ENCODE results near the gene ATP13A4. TPM values are rescaled to one million over a fixed set of nuclear protein-coding genes. Genes with fewer than 3 reads are reported as not detected.

The ATP13A4 gene
- total RNA-seq, 5 donors from 2014 or later (not counting 1 experiment from before 2014, with no cell fraction given): 1.7 to 3.5 (median 2.0) TPM

DNA sequence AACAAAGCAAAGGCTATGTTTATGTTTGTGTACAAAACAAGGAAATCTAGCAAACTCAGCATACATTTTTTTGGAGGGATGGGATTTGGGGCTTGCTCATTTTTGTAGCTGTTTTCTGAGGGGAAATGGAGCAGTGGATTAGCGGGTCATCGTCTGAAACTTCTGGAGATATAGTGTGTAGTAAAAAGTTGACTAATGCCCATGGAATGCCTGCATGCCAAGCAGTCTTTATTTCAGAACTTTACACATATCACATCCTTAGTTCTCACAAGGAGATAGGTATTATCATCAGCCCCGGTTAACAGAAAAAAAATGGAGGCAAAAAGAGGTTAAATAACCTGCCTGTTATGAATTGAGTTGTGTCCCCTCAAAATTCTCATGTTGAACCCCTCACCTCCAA, 47.1 kb downstream of the ATP13A4 start:
- no peaks in the 10 kb centered on the region for H3K9me3 ChIP-seq
- POLR2A ChIA-PET: no interaction called here

DNA sequence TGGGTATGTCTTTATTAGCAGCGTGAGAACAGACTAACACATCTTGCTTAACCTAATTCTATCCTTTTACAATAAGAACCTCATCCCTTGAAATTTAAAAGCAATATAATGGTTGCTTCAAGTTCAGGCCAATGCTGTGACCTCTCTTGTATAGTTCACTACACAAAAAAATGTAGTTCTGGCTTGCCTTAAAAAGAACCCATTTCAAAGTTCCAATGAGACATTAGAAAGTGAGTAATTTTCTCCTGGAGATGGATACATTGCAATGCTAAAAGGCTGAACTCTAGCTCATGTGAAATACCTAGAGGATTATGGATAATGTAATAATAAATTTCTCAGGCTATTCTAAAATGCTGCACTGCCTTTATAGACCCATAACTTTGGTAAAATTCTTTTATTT, 47.8 kb downstream of the ATP13A4 start:
- no peaks in the 10 kb centered on the region for H3K4me1 ChIP-seq (ENCODE audit: control insufficient read depth in 1 of 2, extremely low read depth in 1 of 2, insufficient read depth in 2 of 2, low read length in 2 of 2)
- no peaks in the 10 kb centered on the region for H3K9me3 ChIP-seq
- POLR2A ChIA-PET: no interaction called here
- DNase-seq (no peak), ATAC-seq (replicated peaks in 1 of 4) (no peak)
- H3K27me3 Mint-ChIP-seq: no peaks in the 10 kb centered on the region
- H3K36me3 Mint-ChIP-seq: no peaks in the 10 kb centered on the region
- H3K27ac Mint-ChIP-seq: no peak overlapping the region
- H3K4me1 Mint-ChIP-seq: no peaks in the 10 kb centered on the region
- no peaks in the 10 kb centered on the region for H3K27me3 ChIP-seq (replicated peaks in 1 of 2; ENCODE audit: control insufficient read depth in 2 of 2, extremely low read depth in 1 of 2, insufficient read depth in 2 of 2, low read length in 1 of 2)
- no CpG with 5 or more reads among the region's 1 CpG for WGBS (ENCODE audit: insufficient coverage)
- H3K9me3 Mint-ChIP-seq: no peaks in the 10 kb centered on the region
- CTCF ChIA-PET: no interaction called here
- no peak overlapping the region for H3K27ac ChIP-seq (ENCODE audit: low read length)
- H3K4me3 ChIP-seq (ENCODE audit: control insufficient read depth in 1 of 2, extremely low read depth in 1 of 2, low read length in 1 of 2): no peak overlapping the region
- no peaks in the 10 kb centered on the region for H3K36me3 ChIP-seq (ENCODE audit: control insufficient read depth in 2 of 2, extremely low read depth in 1 of 2, insufficient read depth in 1 of 2, low read length in 1 of 2)
- H3K4me3 Mint-ChIP-seq: no peak overlapping the region

More for the DNA sequence above, 47.1 kb downstream of the ATP13A4 start:
- Histone ChIP-seq H3K27ac (ENCODE audit: low read length) (no peak overlapping the region), H3K27me3 (replicated peaks in 1 of 2; ENCODE audit: control insufficient read depth in 2 of 2, extremely low read depth in 1 of 2, insufficient read depth in 2 of 2, low read length in 1 of 2) (no peaks in the 10 kb centered on the region), H3K4me1 (ENCODE audit: control insufficient read depth in 1 of 2, extremely low read depth in 1 of 2, insufficient read depth in 2 of 2, low read length in 2 of 2) (no peaks in the 10 kb centered on the region), H3K4me3 (ENCODE audit: control insufficient read depth in 1 of 2, extremely low read depth in 1 of 2, low read length in 1 of 2) (no peak overlapping the region), H3K36me3 (ENCODE audit: control insufficient read depth in 2 of 2, extremely low read depth in 1 of 2, insufficient read depth in 1 of 2, low read length in 1 of 2) (no peaks in the 10 kb centered on the region)
- H3K9me3 Mint-ChIP-seq: no peaks in the 10 kb centered on the region
- CTCF ChIA-PET: no interaction called here
- DNase-seq (no peak), ATAC-seq (replicated peaks in 1 of 4) (no peak)
- no peaks in the 10 kb centered on the region for H3K4me1 Mint-ChIP-seq
- H3K4me3 Mint-ChIP-seq: no peak overlapping the region
- no peaks in the 10 kb centered on the region for H3K36me3 Mint-ChIP-seq
- no peaks in the 10 kb centered on the region for H3K27me3 Mint-ChIP-seq
- no CpG with 5 or more reads among the region's 3 CpGs for WGBS (ENCODE audit: insufficient coverage)
- no peak overlapping the region for H3K27ac Mint-ChIP-seq

DNA sequence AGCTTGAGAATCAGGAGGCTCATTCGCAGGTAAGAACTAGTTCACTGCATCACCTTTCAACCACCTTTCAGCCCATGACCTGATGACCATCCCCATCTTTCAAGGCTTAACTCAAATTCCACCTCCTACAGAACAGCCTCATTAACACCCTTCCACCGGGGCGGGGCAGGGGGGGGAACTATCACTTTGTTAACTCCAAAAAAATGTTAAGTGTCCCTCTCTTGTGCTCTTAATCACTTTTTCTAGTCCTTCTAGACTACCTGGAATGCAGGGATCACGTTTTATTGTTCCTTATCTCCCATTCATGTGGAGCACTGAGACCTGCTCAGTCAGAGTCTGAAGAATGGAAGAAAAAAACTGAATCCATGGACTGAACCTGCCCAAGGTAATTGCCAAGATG, 51.8 kb downstream of the ATP13A4 start:
- no peak overlapping the region for H3K27ac ChIP-seq (ENCODE audit: low read length)
- no peak overlapping the region for H3K27ac Mint-ChIP-seq

GRCh38 chr3:193499801-193500485, 54.8 kb downstream of the ATP13A4 start:
- no peak overlapping the region for H3K4me3 Mint-ChIP-seq
- no peak overlapping the region for H3K27ac ChIP-seq (ENCODE audit: low read length)

More for the DNA sequence above, 51.8 kb downstream of the ATP13A4 start:
- H3K27me3 Mint-ChIP-seq: no peaks in the 10 kb centered on the region
- no peak overlapping the region for H3K4me3 Mint-ChIP-seq
- ChIA-PET CTCF (no interaction called here), POLR2A (no interaction called here)
- DNase-seq: no peak
- no peak for ATAC-seq (replicated peaks in 1 of 4)
- no peak overlapping the region for H3K4me3 ChIP-seq (ENCODE audit: control insufficient read depth in 1 of 2, extremely low read depth in 1 of 2, low read length in 1 of 2)
- no peaks in the 10 kb centered on the region for H3K36me3 Mint-ChIP-seq
- no peaks in the 10 kb centered on the region for H3K9me3 ChIP-seq
- no peaks in the 10 kb centered on the region for H3K4me1 Mint-ChIP-seq
- H3K9me3 Mint-ChIP-seq: no peaks in the 10 kb centered on the region
- no peaks in the 10 kb centered on the region for H3K27me3 ChIP-seq (replicated peaks in 1 of 2; ENCODE audit: control insufficient read depth in 2 of 2, extremely low read depth in 1 of 2, insufficient read depth in 2 of 2, low read length in 1 of 2)
- WGBS (ENCODE audit: insufficient coverage): 86% methylated on average over 1 of the region's 4 CpGs
- no peaks in the 10 kb centered on the region for H3K36me3 ChIP-seq (ENCODE audit: control insufficient read depth in 2 of 2, extremely low read depth in 1 of 2, insufficient read depth in 1 of 2, low read length in 1 of 2)
- no peaks in the 10 kb centered on the region for H3K4me1 ChIP-seq (ENCODE audit: control insufficient read depth in 1 of 2, extremely low read depth in 1 of 2, insufficient read depth in 2 of 2, low read length in 2 of 2)

DNA sequence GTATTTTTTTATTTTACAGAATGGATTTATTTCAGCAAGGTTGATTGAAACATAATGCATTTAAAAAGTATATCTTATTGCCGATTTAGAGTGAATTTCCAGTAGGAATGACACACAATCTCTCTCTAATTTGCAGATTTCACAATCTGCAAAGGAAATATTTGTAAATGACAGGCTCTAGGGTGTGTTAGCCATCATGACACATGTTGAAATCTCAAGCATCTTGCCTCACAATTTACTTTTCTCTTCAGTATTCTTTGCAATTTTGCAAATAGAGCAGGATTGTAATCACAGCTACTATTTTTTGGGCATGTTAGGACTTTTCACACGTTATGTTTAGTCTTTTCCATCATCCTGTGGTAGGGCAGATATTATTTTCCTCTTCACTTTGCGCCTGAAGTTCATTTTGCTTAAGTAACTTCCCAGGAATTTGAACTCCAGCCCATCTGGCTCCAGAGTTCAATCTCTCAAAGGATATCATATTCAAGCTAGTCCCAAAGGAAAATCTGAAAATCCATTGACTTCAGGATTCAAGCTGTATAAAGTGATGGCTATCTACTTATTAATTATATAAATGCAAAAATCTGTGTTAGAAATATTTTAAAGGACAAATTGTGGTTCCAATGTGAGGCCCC, 55.4 kb downstream of the ATP13A4 start:
- Histone ChIP-seq H3K4me1 (ENCODE audit: control insufficient read depth in 1 of 2, extremely low read depth in 1 of 2, insufficient read depth in 2 of 2, low read length in 2 of 2) (no peaks in the 10 kb centered on the region), H3K4me3 (ENCODE audit: control insufficient read depth in 1 of 2, extremely low read depth in 1 of 2, low read length in 1 of 2) (no peak overlapping the region), H3K27me3 (replicated peaks in 1 of 2; ENCODE audit: control insufficient read depth in 2 of 2, extremely low read depth in 1 of 2, insufficient read depth in 2 of 2, low read length in 1 of 2) (no peaks in the 10 kb centered on the region), H3K36me3 (ENCODE audit: control insufficient read depth in 2 of 2, extremely low read depth in 1 of 2, insufficient read depth in 1 of 2, low read length in 1 of 2) (no peaks in the 10 kb centered on the region), H3K9me3 (no peaks in the 10 kb centered on the region), H3K27ac (ENCODE audit: low read length) (no peak overlapping the region)
- Mint-ChIP-seq H3K27ac (no peak overlapping the region), H3K4me3 (no peak overlapping the region), H3K4me1 (no peaks in the 10 kb centered on the region), H3K9me3 (no peaks in the 10 kb centered on the region), H3K36me3 (no peaks in the 10 kb centered on the region), H3K27me3 (no peaks in the 10 kb centered on the region)
- CTCF ChIA-PET: no interaction called here
- WGBS (ENCODE audit: insufficient coverage): no CpG with 5 or more reads among the region's 3 CpGs
- no peak for DNase-seq
- POLR2A ChIA-PET: no interaction called here
- no peak for ATAC-seq (replicated peaks in 1 of 4)

More at GRCh38 chr3:193499801-193500485, 54.8 kb downstream of the ATP13A4 start:
- POLR2A ChIA-PET: no interaction called here
- no peaks in the 10 kb centered on the region for H3K27me3 Mint-ChIP-seq
- Histone ChIP-seq H3K27me3 (replicated peaks in 1 of 2; ENCODE audit: control insufficient read depth in 2 of 2, extremely low read depth in 1 of 2, insufficient read depth in 2 of 2, low read length in 1 of 2) (no peaks in the 10 kb centered on the region), H3K4me3 (ENCODE audit: control insufficient read depth in 1 of 2, extremely low read depth in 1 of 2, low read length in 1 of 2) (no peak overlapping the region), H3K9me3 (no peaks in the 10 kb centered on the region), H3K36me3 (ENCODE audit: control insufficient read depth in 2 of 2, extremely low read depth in 1 of 2, insufficient read depth in 1 of 2, low read length in 1 of 2) (no peaks in the 10 kb centered on the region), H3K4me1 (ENCODE audit: control insufficient read depth in 1 of 2, extremely low read depth in 1 of 2, insufficient read depth in 2 of 2, low read length in 2 of 2) (no peaks in the 10 kb centered on the region)
- H3K4me1 Mint-ChIP-seq: no peaks in the 10 kb centered on the region
- DNase-seq (no peak), ATAC-seq (replicated peaks in 1 of 4) (no peak)
- H3K36me3 Mint-ChIP-seq: no peaks in the 10 kb centered on the region
- H3K27ac Mint-ChIP-seq: no peak overlapping the region
- CTCF ChIA-PET: no interaction called here
- H3K9me3 Mint-ChIP-seq: no peaks in the 10 kb centered on the region
- WGBS (ENCODE audit: insufficient coverage): 65% methylated on average over 2 of the region's 7 CpGs

DNA sequence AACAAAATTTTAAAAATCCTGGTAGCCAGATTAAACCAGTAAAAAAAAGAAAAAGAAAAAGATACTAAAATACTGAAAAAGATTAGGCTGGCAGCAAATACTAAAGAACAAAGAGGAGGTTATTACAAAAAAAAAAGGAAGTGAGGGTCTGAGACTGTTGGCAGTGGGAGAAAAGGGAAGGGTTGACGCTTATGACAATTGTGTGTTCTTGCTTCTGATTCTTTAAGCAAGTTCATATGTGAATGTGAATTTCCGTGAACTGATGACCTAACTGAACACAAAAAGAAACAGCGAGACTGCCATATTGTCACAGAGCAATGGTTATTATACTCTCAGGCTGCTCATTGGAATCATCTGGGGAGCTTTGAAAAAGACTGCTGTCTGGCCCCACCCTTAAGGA, 56.5 kb downstream of the ATP13A4 start:
- H3K36me3 ChIP-seq (ENCODE audit: control insufficient read depth in 2 of 2, extremely low read depth in 1 of 2, insufficient read depth in 1 of 2, low read length in 1 of 2): no peaks in the 10 kb centered on the region
- Mint-ChIP-seq H3K4me1 (no peaks in the 10 kb centered on the region), H3K27me3 (no peaks in the 10 kb centered on the region), H3K4me3 (no peak overlapping the region), H3K27ac (no peak overlapping the region), H3K9me3 (no peaks in the 10 kb centered on the region), H3K36me3 (no peaks in the 10 kb centered on the region)
- H3K27me3 ChIP-seq (replicated peaks in 1 of 2; ENCODE audit: control insufficient read depth in 2 of 2, extremely low read depth in 1 of 2, insufficient read depth in 2 of 2, low read length in 1 of 2): no peaks in the 10 kb centered on the region
- H3K4me3 ChIP-seq (ENCODE audit: control insufficient read depth in 1 of 2, extremely low read depth in 1 of 2, low read length in 1 of 2): no peak overlapping the region
- H3K9me3 ChIP-seq: no peaks in the 10 kb centered on the region
- ATAC-seq (replicated peaks in 1 of 4) (no peak), DNase-seq (no peak)
- CTCF ChIA-PET: no interaction called here
- 0% methylated on average over 1 of the region's 3 CpGs for WGBS (ENCODE audit: insufficient coverage)
- POLR2A ChIA-PET: no interaction called here
- H3K4me1 ChIP-seq (ENCODE audit: control insufficient read depth in 1 of 2, extremely low read depth in 1 of 2, insufficient read depth in 2 of 2, low read length in 2 of 2): no peaks in the 10 kb centered on the region
- no peak overlapping the region for H3K27ac ChIP-seq (ENCODE audit: low read length)
